ENCODE data around the gene AOPEP.

The AOPEP gene

GRCh38 chr9:94923326-94924089 is 197.0 kb downstream of the AOPEP start:
- H3K4me1 ChIP-seq: peaks cover 49% of the 10 kb centered on the region
- H3K4me3 ChIP-seq (ENCODE audit: low read depth, low read length): no peak overlapping the region

DNA sequence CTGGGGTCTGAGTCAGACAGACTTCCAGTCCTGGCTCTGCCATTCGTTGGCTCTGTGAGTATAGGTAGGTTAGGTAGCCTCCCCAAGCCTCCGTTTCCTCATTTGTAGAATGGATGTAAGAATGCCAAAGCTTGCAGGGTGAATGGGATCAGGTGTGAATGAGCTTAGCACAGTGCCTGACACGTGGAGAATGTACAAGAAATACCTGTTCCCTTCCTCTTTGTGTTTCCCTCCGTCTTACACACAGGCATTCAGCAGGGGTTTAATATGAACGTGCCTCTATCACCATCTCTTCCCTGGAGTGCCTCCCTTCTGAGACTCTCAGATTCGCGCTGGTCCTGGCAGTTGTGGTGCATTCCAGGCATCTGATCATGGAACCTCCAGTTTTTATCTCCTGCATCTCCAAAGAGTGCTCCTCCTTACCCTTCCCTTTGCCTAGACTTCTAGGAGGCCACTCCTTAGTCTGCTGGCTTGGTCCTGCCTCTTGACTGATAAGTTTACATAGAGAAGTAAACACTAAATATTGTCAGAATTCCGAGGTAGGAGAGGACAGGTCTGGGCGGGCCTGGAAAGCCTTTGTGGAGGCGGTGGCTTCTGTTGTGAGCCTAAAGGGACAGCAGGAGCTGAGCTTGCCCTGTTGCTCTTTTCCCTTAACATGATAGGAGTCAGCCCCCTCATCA is 199.4 kb downstream of the AOPEP start:
- Histone ChIP-seq H3K9me3 (no peaks in the 10 kb centered on the region), H3K27me3 (no peaks in the 10 kb centered on the region), H3K4me1 (peaks cover 41% of the 10 kb centered on the region), H3K36me3 (peaks cover 5% of the 10 kb centered on the region; the same call in 1 of the 2 replicates), H3K4me3 (ENCODE audit: low read depth, low read length) (no peak overlapping the region)
- DNase-seq: no peak
- TF ChIP-seq, protein P1, sequence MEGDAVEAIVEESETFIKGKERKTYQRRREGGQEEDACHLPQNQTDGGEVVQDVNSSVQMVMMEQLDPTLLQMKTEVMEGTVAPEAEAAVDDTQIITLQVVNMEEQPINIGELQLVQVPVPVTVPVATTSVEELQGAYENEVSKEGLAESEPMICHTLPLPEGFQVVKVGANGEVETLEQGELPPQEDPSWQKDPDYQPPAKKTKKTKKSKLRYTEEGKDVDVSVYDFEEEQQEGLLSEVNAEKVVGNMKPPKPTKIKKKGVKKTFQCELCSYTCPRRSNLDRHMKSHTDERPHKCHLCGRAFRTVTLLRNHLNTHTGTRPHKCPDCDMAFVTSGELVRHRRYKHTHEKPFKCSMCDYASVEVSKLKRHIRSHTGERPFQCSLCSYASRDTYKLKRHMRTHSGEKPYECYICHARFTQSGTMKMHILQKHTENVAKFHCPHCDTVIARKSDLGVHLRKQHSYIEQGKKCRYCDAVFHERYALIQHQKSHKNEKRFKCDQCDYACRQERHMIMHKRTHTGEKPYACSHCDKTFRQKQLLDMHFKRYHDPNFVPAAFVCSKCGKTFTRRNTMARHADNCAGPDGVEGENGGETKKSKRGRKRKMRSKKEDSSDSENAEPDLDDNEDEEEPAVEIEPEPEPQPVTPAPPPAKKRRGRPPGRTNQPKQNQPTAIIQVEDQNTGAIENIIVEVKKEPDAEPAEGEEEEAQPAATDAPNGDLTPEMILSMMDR (IDR thresholded peaks at IDR 0.05; ENCODE audit: low read depth, low read length): no peak

More at GRCh38 chr9:94923326-94924089, 197.0 kb downstream of the AOPEP start:
- TF ChIP-seq, protein P1 (IDR thresholded peaks at IDR 0.05; ENCODE audit: low read depth, low read length): no peak
- DNase-seq: no peak
- no peaks in the 10 kb centered on the region for H3K9me3 ChIP-seq
- H3K36me3 ChIP-seq: peaks cover 5% of the 10 kb centered on the region; the same call in 1 of the 2 replicates
- no peaks in the 10 kb centered on the region for H3K27me3 ChIP-seq

- TF ChIP-seq, protein P1 (IDR thresholded peaks at IDR 0.05; ENCODE audit: low read depth, low read length): no peak
- H3K4me1 ChIP-seq: peaks cover 37% of the 10 kb centered on the region
- H3K4me3 ChIP-seq (ENCODE audit: low read depth, low read length): no peak overlapping the region
- peaks cover 5% of the 10 kb centered on the region; the same call in 1 of the 2 replicates for H3K36me3 ChIP-seq
- DNase-seq: no peak
- no peaks in the 10 kb centered on the region for H3K27me3 ChIP-seq
- no peaks in the 10 kb centered on the region for H3K9me3 ChIP-seq
These were observed 199.9 kb downstream of the AOPEP start for GRCh38 chr9:94926431-94926800.

- TF ChIP-seq, protein P1 (IDR thresholded peaks at IDR 0.05; ENCODE audit: low read depth, low read length): no peak
- H3K36me3 ChIP-seq: peaks cover 5% of the 10 kb centered on the region; the same call in 1 of the 2 replicates
- no peaks in the 10 kb centered on the region for H3K27me3 ChIP-seq
- peaks cover 29% of the 10 kb centered on the region for H3K4me1 ChIP-seq
- no peaks in the 10 kb centered on the region for H3K9me3 ChIP-seq
- H3K4me3 ChIP-seq (ENCODE audit: low read depth, low read length): no peak overlapping the region
- DNase-seq: no peak
These were observed 200.7 kb downstream of the AOPEP start for GRCh38 chr9:94927048-94927761.

- H3K4me1 ChIP-seq: peaks cover 21% of the 10 kb centered on the region
- H3K27me3 ChIP-seq: no peaks in the 10 kb centered on the region
- TF ChIP-seq, protein P1 (IDR thresholded peaks at IDR 0.05; ENCODE audit: low read depth, low read length): no peak
- H3K36me3 ChIP-seq: peaks cover 5% of the 10 kb centered on the region; the same call in 1 of the 2 replicates
- H3K4me3 ChIP-seq (ENCODE audit: low read depth, low read length): no peak overlapping the region
- no peaks in the 10 kb centered on the region for H3K9me3 ChIP-seq
- DNase-seq: peak; percentile 27
These were observed 201.5 kb downstream of the AOPEP start for GRCh38 chr9:94927762-94928670.
